ENCODE results near the gene MDH1B.
"Not testable (repeated sequence)": the region's sequence is repeated elsewhere in the genome, so short reads cannot be mapped to it uniquely, and the experiment has no call there.

MDH1B gene

GRCh38 chr2:206765242-206766056, at the start of gene MDH1B, which contains the start of gene FASTKD2:
Gene MDH1B, minus strand, starts transcription at chr2:206765328. Its CDS starts 57 bp downstream, at chr2:206765271.
Gene FASTKD2, plus strand, starts transcription at chr2:206765606. Its CDS starts 1,088 bp downstream, at chr2:206766694.
- TF ChIP-seq CTCF (conservative IDR thresholded peaks at IDR 0.05; ENCODE audit: low read length) = no peak
- TF ChIP-seq EZH2phosphoT487 (IDR thresholded peaks at IDR 0.05; ENCODE audit: borderline replicate concordance) = no peak
- Histone ChIP-seq H3F3A (ENCODE audit: low read depth) (no peaks in the 10 kb centered on the region), H3K27me3 (ENCODE audit: insufficient read depth, low read length, poor library complexity, severe bottlenecking) (peaks cover 18% of the 10 kb centered on the region)

GRCh38 chr2:206814498-206814897, 49.4 kb upstream of the MDH1B start:
- Histone ChIP-seq H2AFZ (ENCODE audit: low read length) (no peak overlapping the region), H3K9me3 (ENCODE audit: insufficient read depth, low read depth, low read length) (no peaks in the 10 kb centered on the region), H3K4me3 (ENCODE audit: low read length, poor library complexity, severe bottlenecking) (no peak overlapping the region), H3K9me2 (replicated peaks; ENCODE audit: low read depth, low read length) (0 out of 2 replicates have a peak, but pooled peaks cover 6% of the 10 kb centered on the region), H3F3A (ENCODE audit: low read depth) (no peaks in the 10 kb centered on the region), H3K4me1 (ENCODE audit: insufficient read depth, low read length, poor library complexity, severe bottlenecking) (no peaks in the 10 kb centered on the region), H3K27me3 (ENCODE audit: insufficient read depth, low read length, poor library complexity, severe bottlenecking) (no peaks in the 10 kb centered on the region), H3K9ac (ENCODE audit: low read depth, low read length, poor library complexity, severe bottlenecking) (no peak overlapping the region), H3K36me3 (ENCODE audit: insufficient read depth, low read length) (no peaks in the 10 kb centered on the region), H3K79me2 (ENCODE audit: insufficient read depth, low read length) (no peaks in the 10 kb centered on the region), H4K20me1 (ENCODE audit: insufficient read depth, low read length, poor library complexity, severe bottlenecking) (no peaks in the 10 kb centered on the region), H3K4me2 (ENCODE audit: low read depth, low read length, poor library complexity, severe bottlenecking) (no peak overlapping the region)
- TF ChIP-seq EZH2phosphoT487 (IDR thresholded peaks at IDR 0.05; ENCODE audit: borderline replicate concordance) = no peak
- no peak for TF ChIP-seq CTCF (conservative IDR thresholded peaks at IDR 0.05; ENCODE audit: low read length)

More at GRCh38 chr2:206765242-206766056, at the start of gene MDH1B, which contains the start of gene FASTKD2:
- H3K9me3 ChIP-seq (ENCODE audit: insufficient read depth, low read depth, low read length) = no peaks in the 10 kb centered on the region
- peaks cover 29% of the 10 kb centered on the region for H3K79me2 ChIP-seq (ENCODE audit: insufficient read depth, low read length)
- peak within 1 kb of the TSS; percentile 99 for H2AFZ ChIP-seq (ENCODE audit: low read length)
- no peaks in the 10 kb centered on the region for H3K9me2 ChIP-seq (replicated peaks; ENCODE audit: low read depth, low read length)
- H3K9ac ChIP-seq (ENCODE audit: low read depth, low read length, poor library complexity, severe bottlenecking) = peak within 1 kb of the TSS; percentile 77
- H3K4me2 ChIP-seq (ENCODE audit: low read depth, low read length, poor library complexity, severe bottlenecking) = peak within 1 kb of the TSS; percentile 79
- H3K4me1 ChIP-seq (ENCODE audit: insufficient read depth, low read length, poor library complexity, severe bottlenecking) = peaks cover 33% of the 10 kb centered on the region
- peak within 1 kb of the TSS; percentile 86 for H3K4me3 ChIP-seq (ENCODE audit: low read length, poor library complexity, severe bottlenecking)
- H3K36me3 ChIP-seq (ENCODE audit: insufficient read depth, low read length) = no peaks in the 10 kb centered on the region
- H4K20me1 ChIP-seq (ENCODE audit: insufficient read depth, low read length, poor library complexity, severe bottlenecking) = no peaks in the 10 kb centered on the region

GRCh38 chr2:206812471-206812870, 47.3 kb upstream of the MDH1B start:
- H3K27me3 ChIP-seq (ENCODE audit: insufficient read depth, low read length, poor library complexity, severe bottlenecking); H3F3A ChIP-seq (ENCODE audit: low read depth); H2AFZ ChIP-seq (ENCODE audit: low read length); H3K4me2 ChIP-seq (ENCODE audit: low read depth, low read length, poor library complexity, severe bottlenecking); H4K20me1 ChIP-seq (ENCODE audit: insufficient read depth, low read length, poor library complexity, severe bottlenecking); H3K79me2 ChIP-seq (ENCODE audit: insufficient read depth, low read length); H3K36me3 ChIP-seq (ENCODE audit: insufficient read depth, low read length); H3K9me3 ChIP-seq (ENCODE audit: insufficient read depth, low read depth, low read length); H3K4me3 ChIP-seq (ENCODE audit: low read length, poor library complexity, severe bottlenecking); H3K9me2 ChIP-seq (replicated peaks; ENCODE audit: low read depth, low read length); H3K4me1 ChIP-seq (ENCODE audit: insufficient read depth, low read length, poor library complexity, severe bottlenecking); H3K9ac ChIP-seq (ENCODE audit: low read depth, low read length, poor library complexity, severe bottlenecking): not testable (repeated sequence)

GRCh38 chr2:206807624-206808023, 42.5 kb upstream of the MDH1B start:
- not testable (repeated sequence) for H3K4me3 ChIP-seq (ENCODE audit: low read length, poor library complexity, severe bottlenecking); H3K9ac ChIP-seq (ENCODE audit: low read depth, low read length, poor library complexity, severe bottlenecking); H3K4me1 ChIP-seq (ENCODE audit: insufficient read depth, low read length, poor library complexity, severe bottlenecking)

More at GRCh38 chr2:206807624-206808023, 42.5 kb upstream of the MDH1B start:
- H3K4me2 ChIP-seq (ENCODE audit: low read depth, low read length, poor library complexity, severe bottlenecking); H3K9me2 ChIP-seq (replicated peaks; ENCODE audit: low read depth, low read length); H3K9me3 ChIP-seq (ENCODE audit: insufficient read depth, low read depth, low read length); H3K36me3 ChIP-seq (ENCODE audit: insufficient read depth, low read length); H4K20me1 ChIP-seq (ENCODE audit: insufficient read depth, low read length, poor library complexity, severe bottlenecking); H3F3A ChIP-seq (ENCODE audit: low read depth); H3K79me2 ChIP-seq (ENCODE audit: insufficient read depth, low read length); H3K27me3 ChIP-seq (ENCODE audit: insufficient read depth, low read length, poor library complexity, severe bottlenecking); H2AFZ ChIP-seq (ENCODE audit: low read length): not testable (repeated sequence)
